Posterior vena cava (tissue), 2 donors: Measurements from ENCODE around the gene DARS1. TPM values are rescaled to one million over a fixed set of nuclear protein-coding genes. Genes with fewer than 3 reads are reported as not detected.

Source experiments
- DNase-seq: peaks from one replicate; pipeline ENCODE4 v3.0.0-alpha.2; 2020; ENCODE audit warnings: low spot score
- intact Hi-C, 2 donors: fragments of 100-400 bp; cut with DNase I; formaldehyde crosslinking; loops; one replicate each; pipeline versions ENCODE4 v1.14.1 to v1.14.2; 2022 to 2023
- total RNA-seq, 2 donors: library from RNA; stranded (reverse); fragmentation: NEBNext Ultra II Directional; extraction: Animal tissue kit (Norgen Biotek cat#: 25700); gene quantifications; one replicate each; pipeline ENCODE4 v1.2.1, GENCODE V29; 2021
- donor health status: DM: yes; HTN: yes; CAD: no.
- donor health status: DM: yes; HTN: yes; CAD: no.

DARS1 gene
- total RNA-seq, 2 donors from 2014 or later, result 52.7 to 85.2 TPM

- DNase-seq, result no peak
- intact Hi-C loops, result no loop called here
These were observed 31.3 kb downstream of the DARS1 start for GRCh38 chr2:135954020-135954601.

GRCh38 chr2:135952891-135953290 is 32.5 kb downstream of the DARS1 start:
- intact Hi-C loops, result no loop called here
- DNase-seq, result no peak

GRCh38 chr2:135951041-135951583 is 34.3 kb downstream of the DARS1 start:
- DNase-seq, result no peak

DNA sequence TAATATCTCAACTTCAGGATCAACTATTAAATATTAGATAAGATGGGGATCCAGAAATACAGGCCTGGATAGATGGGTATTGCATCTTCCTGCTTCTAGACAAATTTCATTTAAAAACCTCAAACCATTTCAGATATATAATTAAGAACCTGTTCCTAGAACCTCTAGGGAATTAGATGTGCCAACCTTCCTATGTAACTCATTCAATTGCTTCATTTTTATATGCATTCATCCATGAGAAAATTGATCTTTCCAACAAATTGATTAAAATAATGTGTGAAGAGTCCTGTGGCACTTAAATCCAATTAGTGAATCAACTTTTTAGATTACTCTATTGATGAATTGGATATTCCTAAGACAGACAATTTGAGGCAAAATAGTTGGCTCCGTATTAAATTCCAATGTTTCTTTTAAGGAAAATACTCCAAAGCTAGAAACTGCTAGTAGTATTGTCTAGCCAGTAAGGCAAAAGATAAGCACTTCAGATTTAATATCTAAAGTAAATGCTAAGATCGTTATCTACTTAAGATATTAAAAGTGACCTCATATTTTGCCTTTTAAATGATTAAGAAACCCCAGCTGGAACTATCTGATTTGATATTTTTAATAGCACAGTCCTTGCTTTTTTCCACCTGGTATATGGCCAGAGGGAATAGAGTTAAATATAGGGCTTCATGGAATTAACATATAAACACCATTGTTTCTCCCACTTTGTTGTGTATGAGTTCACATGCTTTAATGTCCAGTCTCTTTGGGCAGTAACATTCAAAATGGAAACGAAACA is 35.8 kb downstream of the DARS1 start:
- intact Hi-C loops, result no loop called here

More at GRCh38 chr2:135951041-135951583, 34.3 kb downstream of the DARS1 start:
- intact Hi-C loops, result no loop called here

GRCh38 chr2:135948642-135949355 is 36.6 kb downstream of the DARS1 start:
- intact Hi-C loops, result no loop called here
- DNase-seq, result no peak

More for the DNA sequence above, 35.8 kb downstream of the DARS1 start:
- no peak for DNase-seq

DNA sequence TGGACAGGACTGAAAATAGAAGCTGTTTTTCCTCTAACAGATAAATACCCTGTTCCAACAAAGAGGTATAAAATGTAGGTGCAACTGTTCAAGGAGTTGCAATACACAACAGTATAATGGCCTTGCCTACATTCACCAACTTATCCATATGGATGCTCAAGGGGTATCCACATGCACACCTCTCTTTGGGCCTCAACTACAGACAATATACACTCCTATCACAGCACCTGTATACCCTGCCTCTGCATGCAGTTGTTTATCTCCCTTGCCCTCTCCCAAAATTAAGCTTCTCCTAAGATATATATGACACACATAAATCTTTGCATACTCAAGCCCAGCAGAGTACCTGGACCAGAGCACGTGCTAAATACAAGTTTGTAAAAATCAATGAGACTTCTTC is 37.3 kb downstream of the DARS1 start:
- intact Hi-C loops, result no loop called here
- DNase-seq, result no peak

- DNase-seq, result no peak
- intact Hi-C loops, result no loop called here
These were observed 37.9 kb downstream of the DARS1 start for GRCh38 chr2:135947483-135947882.

- intact Hi-C loops, result no loop called here
These were observed 39.9 kb downstream of the DARS1 start for GRCh38 chr2:135945526-135945925.

DNA sequence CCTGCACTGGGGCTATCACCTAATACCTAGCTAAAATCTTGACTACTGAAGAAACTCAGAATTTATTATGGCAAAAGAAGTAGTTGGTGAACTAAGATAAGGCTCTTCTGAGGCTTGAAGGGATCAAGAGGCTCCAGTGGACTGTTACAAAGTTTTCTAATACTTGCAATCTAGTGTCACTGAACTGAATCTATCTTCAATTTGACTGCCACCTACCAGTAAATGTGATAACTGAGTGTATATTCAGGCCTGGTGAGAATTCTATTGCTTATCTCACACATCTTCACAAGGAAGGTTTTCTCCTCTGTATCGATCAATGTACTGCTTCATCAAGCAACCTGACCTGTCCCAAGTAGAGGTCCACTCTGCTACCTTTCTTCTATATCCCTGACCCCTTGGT is 40.8 kb downstream of the DARS1 start:
- intact Hi-C loops, result no loop called here

More at GRCh38 chr2:135945526-135945925, 39.9 kb downstream of the DARS1 start:
- DNase-seq, result no peak

DNA sequence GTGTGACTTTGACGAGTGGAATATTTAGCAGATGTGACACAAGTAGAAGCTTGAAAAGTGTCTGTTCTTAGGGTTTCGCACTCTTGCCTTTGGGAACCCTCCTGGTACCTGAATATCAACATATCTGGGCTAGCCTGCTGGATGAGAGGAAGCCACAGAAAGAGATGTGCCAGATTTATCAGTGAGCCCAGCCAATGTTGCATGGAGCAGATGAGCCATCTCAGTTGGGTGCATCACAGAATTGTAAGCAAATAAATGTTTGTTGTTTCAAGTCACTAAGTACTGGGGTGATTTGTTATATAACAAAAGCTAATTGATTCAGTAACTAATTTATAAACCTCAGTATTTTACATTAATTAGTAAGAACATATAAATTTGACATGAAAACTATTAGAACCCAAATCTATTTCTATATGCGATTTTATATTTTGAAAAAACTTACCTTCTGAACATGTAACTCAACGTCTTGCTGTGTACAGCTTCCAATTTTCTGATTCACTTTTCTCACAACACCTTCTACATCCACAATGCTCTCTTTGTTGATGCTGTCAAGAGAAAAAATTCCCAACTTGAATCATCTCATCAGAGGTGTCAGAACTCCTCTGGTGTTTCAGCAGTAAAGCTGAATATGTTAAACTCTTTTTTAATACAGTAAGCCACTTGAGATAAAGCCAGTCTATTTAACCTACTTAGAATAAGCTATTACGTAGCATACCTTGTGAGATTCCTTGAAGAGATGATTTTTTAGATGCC is 42.3 kb downstream of the DARS1 start:
- intact Hi-C loops, result no loop called here
- DNase-seq, result no peak

More for the DNA sequence above, 40.8 kb downstream of the DARS1 start:
- no peak for DNase-seq

DNA sequence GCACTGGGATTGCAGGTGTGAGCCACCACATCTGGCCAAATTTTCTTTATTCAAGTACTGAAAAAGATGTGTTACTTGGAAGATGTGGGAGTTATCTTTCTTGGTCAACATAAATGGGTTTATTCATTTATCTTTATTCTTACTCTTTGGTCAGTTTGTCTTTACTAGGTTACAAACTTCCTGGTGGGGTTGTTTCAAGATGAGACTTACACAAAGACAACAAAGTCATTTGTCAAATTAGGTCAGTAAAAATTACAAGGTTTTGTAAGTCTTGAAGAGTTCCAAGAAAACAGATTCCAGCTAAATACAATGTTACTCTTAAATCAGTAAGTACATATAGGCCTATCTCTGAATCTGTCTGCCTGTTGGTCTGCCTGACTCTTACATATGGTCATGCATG is 48.9 kb downstream of the DARS1 start:
- DNase-seq, result no peak
- intact Hi-C loops, result no loop called here

- DNase-seq, result no peak
- intact Hi-C loops, result no loop called here
These were observed 49.5 kb downstream of the DARS1 start for GRCh38 chr2:135935914-135936313.

GRCh38 chr2:135931776-135932443 is 53.5 kb downstream of the DARS1 start:
- no peak for DNase-seq
- intact Hi-C loops, result no loop called here

- DNase-seq, result no peak
- intact Hi-C loops, result loop anchor here in 1 of 2 donors (10.0 kb wide), 1 partner anchor 448 kb away; no protein-coding TSS in a partner anchor
These were observed 58.8 kb downstream of the DARS1 start for GRCh38 chr2:135926605-135927004.

DNA sequence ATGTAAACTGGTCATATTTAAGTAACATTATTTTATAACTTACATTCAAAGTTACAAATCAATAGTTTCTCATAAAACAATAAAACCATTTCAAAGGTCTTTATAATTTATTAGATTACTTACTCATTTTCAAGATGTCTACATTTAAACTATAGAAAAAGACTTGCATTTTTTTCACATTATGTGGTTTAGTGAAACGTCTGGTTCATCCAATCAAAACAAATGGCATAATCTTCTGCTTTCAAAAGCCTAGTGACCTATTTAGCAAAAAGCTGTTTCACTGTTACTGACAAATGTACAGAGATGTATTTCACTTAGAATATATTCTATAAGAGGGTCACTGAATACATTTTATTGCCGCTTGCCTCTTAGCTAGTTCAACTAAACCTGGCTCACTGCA is 59.9 kb downstream of the DARS1 start:
- DNase-seq, result no peak
- intact Hi-C loops, result loop anchor here in 1 of 2 donors (10.0 kb wide), 1 partner anchor 449 kb away; no protein-coding TSS in a partner anchor

DNA sequence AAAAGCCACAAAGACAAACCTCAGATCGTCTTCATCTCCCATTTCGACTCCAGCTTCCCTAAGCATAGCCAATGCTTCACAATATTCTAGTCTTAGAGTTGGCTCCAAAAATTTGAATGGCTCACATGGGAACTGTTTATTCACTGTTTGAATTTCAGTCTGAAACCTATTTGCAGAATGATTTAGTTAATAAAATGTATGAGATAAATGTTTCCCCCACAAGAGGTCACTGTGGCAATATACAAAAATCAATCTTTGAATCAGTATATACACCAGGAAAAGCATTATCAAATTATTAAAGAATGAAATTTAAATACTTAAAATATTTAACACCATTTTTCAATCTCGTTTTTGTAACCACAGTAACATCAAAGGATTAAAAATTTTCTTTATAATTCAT is 69.2 kb downstream of the DARS1 start:
- DNase-seq, result no peak
- intact Hi-C loops, result loop anchor here in 1 of 2 donors (10.0 kb wide), 1 partner anchor 469 kb away; no protein-coding TSS in a partner anchor

DNA sequence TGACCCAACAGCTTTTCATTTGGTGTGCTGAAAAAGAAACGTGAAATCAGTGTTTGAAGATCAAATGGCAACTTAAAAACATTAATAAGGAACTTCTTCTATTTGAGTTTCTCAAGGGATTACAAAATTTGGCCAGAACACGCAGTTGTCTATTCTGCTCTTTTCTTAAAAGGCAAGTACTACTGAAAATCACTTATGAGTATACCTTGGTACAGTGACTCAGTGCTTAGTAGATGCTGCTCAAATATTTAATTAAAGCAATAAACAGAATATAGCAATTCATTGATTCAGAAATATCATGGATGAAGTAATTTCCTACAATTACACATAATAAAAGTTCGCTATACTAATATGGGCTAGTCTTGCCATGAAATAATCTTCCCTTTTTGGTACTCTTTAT is 70.9 kb downstream of the DARS1 start:
- no peak for DNase-seq
- intact Hi-C loops, result loop anchor here in 1 of 2 donors (10.0 kb wide), 1 partner anchor 470 kb away; no protein-coding TSS in a partner anchor

- DNase-seq, result no peak
- intact Hi-C loops, result loop anchor here in 1 of 2 donors (10.0 kb wide), 1 partner anchor 471 kb away; no protein-coding TSS in a partner anchor
These were observed 71.6 kb downstream of the DARS1 start for GRCh38 chr2:135913727-135914365.
